K562 treated with DMSO at 1 percent for 48 hours (cell line): ENCODE measurements around the gene MFRP. TPM values are rescaled to one million over a fixed set of nuclear protein-coding genes. Genes with fewer than 3 reads are reported as not detected.

ENCODE experiments used
- total RNA-seq: library from RNA; unstranded; fragments of 300-600 nt; gene quantifications from 2 replicates; pipeline ENCODE4 v1.2.3, GENCODE V29; 2022; ENCODE audit warnings: low replicate concordance; ENCODE audit errors: extremely low read depth

Gene MFRP
- total RNA-seq, result not detected in 2 replicates

DNA sequence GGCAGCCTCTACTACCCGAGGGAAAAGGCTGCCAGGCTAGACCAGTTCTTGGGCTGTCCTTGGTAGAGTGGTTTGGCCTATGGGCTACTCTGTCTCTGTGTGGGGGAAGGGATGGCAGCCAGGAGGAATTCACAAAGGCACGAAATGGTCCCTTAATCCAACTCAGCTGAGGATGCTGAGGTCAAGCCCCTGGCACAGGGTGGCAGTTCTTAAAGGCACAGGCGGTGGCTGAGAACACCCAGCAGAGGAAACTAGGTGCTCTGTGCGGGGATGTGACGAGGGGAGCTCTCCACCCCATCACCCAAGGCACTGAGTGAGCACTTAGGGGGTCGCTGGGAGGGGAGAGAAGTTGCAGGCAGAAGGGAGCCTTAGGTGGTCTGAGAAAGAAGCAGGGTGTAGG lies at the start of gene MFRP:
TSS of gene MFRP (minus strand) at position 101 of the 400 bp plus-strand sequence. CDS start 192 bp downstream, outside the sequence.

GRCh38 chr11:119381181-119381988 lies 34.9 kb upstream of the MFRP start, which contains the start of gene USP2:
USP2 (minus strand) TSS chr11:119381690; CDS start chr11:119373480, 8,210 bp downstream.

GRCh38 chr11:119340335-119341221 lies 5.9 kb downstream of the MFRP start, which contains the start of gene C1QTNF5:
C1QTNF5 (minus strand) TSS chr11:119340883; CDS start chr11:119340397, 486 bp downstream.

GRCh38 chr11:119334174-119334930 lies 12.2 kb downstream of the MFRP start, which contains the start of gene RNF26:
RNF26 (plus strand) TSS chr11:119334527; CDS start chr11:119335123, 596 bp downstream.

DNA sequence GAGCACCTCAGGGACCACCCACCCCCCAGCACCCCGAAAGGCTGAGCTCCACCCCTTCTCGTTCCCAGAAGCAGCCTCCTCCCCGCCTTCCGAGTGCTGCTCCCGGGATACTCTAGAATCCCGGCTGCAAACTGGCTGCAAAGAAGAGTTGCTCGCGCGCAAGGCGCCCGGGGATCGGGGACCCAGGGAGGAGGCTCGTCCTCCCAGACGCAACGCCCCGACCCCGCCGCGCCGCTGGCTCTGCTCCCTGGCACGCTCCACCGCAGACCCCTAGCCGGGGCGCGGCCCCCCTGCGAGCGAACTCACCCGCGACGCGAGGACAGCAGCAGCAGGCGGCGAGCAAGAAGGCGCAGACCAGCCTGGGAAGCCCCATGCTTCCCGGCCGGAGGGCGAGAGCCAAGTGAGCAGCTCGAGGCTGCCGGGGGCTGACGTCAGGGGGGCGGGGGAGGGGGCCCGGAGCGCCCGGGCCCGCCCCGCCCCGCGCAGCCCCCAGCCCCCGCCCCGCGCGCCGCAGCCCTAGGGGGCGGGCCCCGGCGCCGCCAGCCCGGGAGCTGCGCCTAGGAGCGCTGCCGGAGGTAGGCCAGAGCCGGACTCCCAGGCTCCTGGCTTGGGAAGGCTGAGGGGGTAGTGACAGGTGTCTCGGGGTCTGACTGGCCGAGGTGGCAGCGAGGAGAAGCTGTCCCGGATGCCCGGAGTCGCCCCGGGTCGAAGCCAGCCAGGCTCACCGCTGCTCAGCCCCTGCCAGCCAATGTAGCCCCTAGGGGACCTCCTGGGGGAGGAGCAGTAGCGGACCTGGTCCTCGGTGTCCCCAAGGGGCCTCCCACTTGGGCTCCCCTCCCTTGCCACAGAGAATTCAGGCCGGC lies 29.5 kb downstream of the MFRP start, which contains the start of gene MCAM:
TSS of gene MCAM (minus strand) at position 402 of the 863 bp plus-strand sequence. CDS start at position 373, 29 bp downstream.

Other genes starting within 250 kb of the MFRP start
- gene DPAGT1, start 244.9 kb downstream of the MFRP start, total RNA-seq, result not detected in 2 replicates
- not detected in 2 replicates for gene C2CD2L, start 239.4 kb downstream of the MFRP start, total RNA-seq
- not detected in 2 replicates for gene HINFP, start 225.1 kb downstream of the MFRP start, total RNA-seq
- not detected in 2 replicates for gene ABCG4, start 197.7 kb downstream of the MFRP start, total RNA-seq
- not detected in 2 replicates for gene NLRX1, start 178.0 kb downstream of the MFRP start, total RNA-seq
- gene NHERF4, start 161.2 kb downstream of the MFRP start, total RNA-seq, result not detected in 2 replicates
- gene CBL, start 140.4 kb downstream of the MFRP start, total RNA-seq, result not detected in 2 replicates
- not detected in 2 replicates for gene MCAM, start 29.6 kb downstream of the MFRP start, total RNA-seq
- gene RNF26, start 12.2 kb downstream of the MFRP start, total RNA-seq, result not detected in 2 replicates
- gene C1QTNF5, start 5.8 kb downstream of the MFRP start, total RNA-seq, result not detected in 2 replicates
- gene USP2, start 35.0 kb upstream of the MFRP start, total RNA-seq, result not detected in 2 replicates
- gene THY1, start 76.5 kb upstream of the MFRP start, total RNA-seq, result not detected in 2 replicates